Neural cell (in vitro differentiated cells): ENCODE measurements around the gene PER2.

Source experiments
- CTCF ChIP-seq: fragments of 450-650 bp; IDR thresholded peaks from 2 replicates; pipeline ENCODE4 v1.5.1; 2014; ENCODE audit warnings: antibody characterized with exemption, mild to moderate bottlenecking, moderate library complexity; ENCODE audit not compliant: poor library complexity, severe bottlenecking
- EP300 ChIP-seq: fragments of 450-650 bp; conservative IDR thresholded peaks from 2 replicates; pipeline ENCODE4 v1.6.1; 2014; ENCODE audit warnings: antibody characterized with exemption, mild to moderate bottlenecking, moderate library complexity; ENCODE audit not compliant: poor library complexity, severe bottlenecking
- EZH2 ChIP-seq: fragments of 200-600, 300-800 bp; shearing (Covaris generic), sonication (generic); IDR thresholded peaks from 2 replicates; pipeline ENCODE4 v1.6.1; 2014; ENCODE audit warnings: antibody characterized with exemption, low read length, borderline replicate concordance, mild to moderate bottlenecking; ENCODE audit not compliant: insufficient read depth, poor library complexity, severe bottlenecking
- MXI1 ChIP-seq: fragments of 450-650 bp; conservative IDR thresholded peaks from 2 replicates; pipeline ENCODE4 v1.6.1; 2014; ENCODE audit warnings: antibody characterized with exemption, mild to moderate bottlenecking; ENCODE audit not compliant: poor library complexity, severe bottlenecking
- POLR2AphosphoS5 ChIP-seq: IDR thresholded peaks from 2 replicates; pipeline ENCODE4 v1.6.1; 2012
- REST ChIP-seq: IDR thresholded peaks from 2 replicates; pipeline ENCODE4 v1.6.1; 2012; ENCODE audit warnings: borderline replicate concordance
- SMC3 ChIP-seq: fragments of 450-650 bp; conservative IDR thresholded peaks from 2 replicates; pipeline ENCODE4 v1.6.1; 2014; ENCODE audit warnings: antibody characterized with exemption, mild to moderate bottlenecking, moderate library complexity; ENCODE audit not compliant: poor library complexity
- TAF1 ChIP-seq: IDR thresholded peaks from 2 replicates; pipeline ENCODE4 v1.6.1; 2012; ENCODE audit warnings: low read depth

- no peak for TF ChIP-seq EP300
- TF ChIP-seq CTCF, result no peak
- no peak for TF ChIP-seq REST
- no peak for TF ChIP-seq SMC3
- no peak for TF ChIP-seq POLR2AphosphoS5
- no peak for TF ChIP-seq TAF1
- TF ChIP-seq EZH2, result no peak
- no peak for TF ChIP-seq MXI1
These were observed 7.0 kb upstream of the PER2 start for GRCh38 chr2:238295144-238296112.
